GM21360 (cell line): Measurements from ENCODE around the gene ADCY3.

Experiments used
- ATAC-seq: cut with Tn5 transposase; IDR thresholded peaks from one replicate; pipeline ENCODE4 v1.9.1; 2021; ENCODE audit warnings: mild to moderate bottlenecking, moderate library complexity; ENCODE audit not compliant: unreplicated experiment

Gene ADCY3

DNA sequence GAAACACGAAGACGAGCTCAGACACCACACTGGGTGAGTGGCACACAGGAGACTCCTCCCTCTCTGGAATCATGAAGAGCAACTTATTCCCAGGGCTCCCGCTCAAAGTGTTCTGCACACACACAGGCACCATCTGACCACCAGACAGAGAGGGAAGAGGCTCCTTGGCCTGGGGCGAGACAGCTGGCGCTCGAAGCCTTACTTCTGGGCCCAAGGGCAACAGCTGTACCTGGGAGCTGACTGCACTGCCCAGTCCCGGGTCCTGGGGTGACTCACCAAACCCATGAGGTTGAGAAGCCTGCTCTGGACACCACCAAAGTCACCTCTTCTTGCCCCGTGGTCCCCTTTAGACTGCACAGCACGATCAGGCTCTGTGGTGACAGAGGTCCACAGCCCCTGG, 42.4 kb downstream of the ADCY3 start:
- ATAC-seq, result no peak

DNA sequence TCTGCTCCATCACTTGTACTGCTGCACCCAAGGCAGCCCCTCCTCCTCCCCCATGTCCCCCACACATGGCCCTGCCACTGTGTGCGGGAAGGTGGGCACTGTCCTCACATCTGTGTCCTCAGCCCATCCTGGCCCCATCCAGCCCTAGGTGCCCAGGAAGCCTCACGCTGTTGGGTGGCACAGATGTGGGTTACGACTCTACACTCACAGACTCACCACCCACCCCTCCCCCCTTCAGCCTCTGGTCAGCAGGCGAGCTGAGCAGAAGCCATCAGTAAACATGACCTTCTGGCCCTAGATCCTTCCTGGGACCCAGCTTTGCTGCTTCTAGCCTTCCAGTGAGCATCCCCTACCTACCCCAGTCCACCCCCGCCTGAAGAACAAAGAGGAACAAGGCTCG, 43.0 kb downstream of the ADCY3 start:
- ATAC-seq, result no peak

DNA sequence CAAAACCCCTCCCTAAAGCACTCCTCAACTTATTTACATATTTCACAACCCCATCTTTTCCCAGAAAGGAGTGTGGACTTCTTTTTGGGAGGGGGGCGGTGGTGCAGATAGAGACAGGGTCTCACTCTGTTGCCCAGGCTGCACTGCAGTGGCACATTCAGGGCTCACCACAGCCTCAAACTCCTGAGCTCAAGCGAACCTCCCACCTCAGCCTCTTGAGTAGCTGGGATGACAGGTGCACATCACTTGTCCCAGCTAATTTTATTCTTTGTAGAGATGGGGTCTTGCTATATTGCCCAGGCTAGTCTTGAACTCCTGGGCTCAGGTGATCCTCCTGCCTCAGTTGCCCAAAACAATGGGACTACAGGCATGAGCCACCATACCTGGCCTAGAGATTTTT, 44.1 kb downstream of the ADCY3 start:
- ATAC-seq, result no peak

DNA sequence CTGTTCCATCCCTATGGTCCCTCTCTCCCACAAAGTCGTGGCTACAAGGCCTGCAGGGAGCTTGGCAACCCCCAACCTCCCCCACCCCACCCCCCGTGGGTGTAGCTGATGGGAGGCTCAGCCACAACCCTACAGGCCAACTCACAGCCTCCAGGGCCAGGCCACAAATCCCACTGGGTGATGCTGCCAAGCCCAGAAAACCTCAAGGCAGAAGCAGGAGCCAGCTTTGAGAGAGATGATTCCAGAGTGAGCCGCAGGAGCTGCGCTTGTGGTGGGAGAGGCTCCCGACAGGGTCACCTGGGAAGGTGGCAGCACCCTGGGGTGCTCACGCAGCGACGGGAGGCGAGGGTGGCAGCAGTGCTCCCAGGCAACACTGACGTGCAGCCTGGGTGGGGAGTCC, 44.8 kb downstream of the ADCY3 start:
- ATAC-seq, result no peak

DNA sequence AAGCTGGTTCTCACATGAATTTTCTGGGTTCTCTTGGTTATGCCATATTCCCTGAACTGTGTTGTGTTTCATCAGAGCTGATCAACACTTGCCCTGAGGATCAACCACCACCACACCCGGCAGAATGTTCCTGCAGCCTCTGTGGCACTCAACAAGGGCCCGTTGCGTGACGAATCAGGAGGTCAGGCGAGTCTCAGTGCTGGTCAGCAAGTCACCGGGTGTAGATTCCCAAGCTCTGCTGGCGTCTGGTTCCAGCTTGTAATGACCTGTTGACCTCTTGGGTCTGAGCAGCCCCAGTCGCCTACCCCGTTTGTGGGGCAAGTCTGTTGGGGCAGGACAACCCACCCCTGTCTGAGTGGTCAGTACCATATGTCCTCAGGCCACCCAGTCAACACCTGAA, 46.0 kb downstream of the ADCY3 start:
- no peak for ATAC-seq

DNA sequence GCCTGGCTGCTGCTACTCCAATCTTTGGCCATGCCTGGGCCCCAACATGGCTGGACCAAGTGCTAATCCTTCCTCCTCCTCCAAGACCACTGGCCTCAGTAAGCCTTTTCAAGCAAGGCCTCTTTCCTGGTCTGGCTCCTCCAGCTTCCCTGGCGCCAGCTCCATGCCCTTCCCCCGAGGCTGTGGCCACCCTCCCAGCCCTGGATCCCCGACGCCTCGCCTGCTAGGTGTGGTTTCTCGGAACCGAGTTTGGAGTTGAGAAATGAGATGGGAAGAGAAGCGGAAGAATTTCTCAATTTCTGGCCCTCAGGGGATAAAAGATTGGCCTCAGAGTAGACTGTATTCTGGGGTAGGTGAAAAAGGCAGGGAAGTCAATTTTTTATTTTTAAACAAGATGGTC, 46.4 kb downstream of the ADCY3 start:
- ATAC-seq, result no peak

DNA sequence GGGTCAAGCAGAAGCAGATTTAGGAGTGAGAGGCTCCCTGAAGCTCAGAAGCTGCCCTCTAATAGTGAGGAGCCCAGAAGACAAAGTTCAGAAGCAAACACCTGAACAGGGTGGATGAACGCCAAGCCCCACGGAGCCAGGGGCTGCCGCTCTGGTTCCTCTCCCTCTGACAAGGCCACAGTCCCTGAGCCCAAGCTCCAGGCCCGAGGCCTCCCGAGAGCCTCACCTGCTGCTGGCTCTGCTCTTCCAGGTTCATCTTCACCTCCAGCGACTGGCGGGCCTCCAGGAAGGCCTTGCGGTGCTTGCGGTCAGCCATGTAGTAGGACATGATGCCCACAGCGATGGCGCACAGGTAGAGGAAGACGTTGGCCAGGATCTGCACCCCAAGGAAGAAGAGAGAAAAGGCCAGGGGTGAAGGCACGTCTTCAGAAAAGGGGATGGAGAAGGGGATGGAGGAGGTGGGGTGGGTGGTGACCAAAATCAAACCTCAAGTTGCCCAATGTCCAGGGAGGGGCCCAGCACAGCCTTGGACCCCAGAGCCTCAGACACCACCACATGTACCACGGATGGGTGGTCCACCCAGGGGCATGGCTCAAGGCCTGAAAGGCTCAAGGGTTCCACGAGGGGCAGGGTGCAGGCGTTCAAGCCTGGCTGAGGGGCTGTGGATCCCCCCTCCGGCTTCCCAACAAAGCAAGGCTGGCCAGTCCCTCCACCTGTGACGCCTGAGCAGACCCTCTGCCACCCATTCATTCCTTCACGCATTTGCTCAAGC, 47.5 kb downstream of the ADCY3 start:
- no peak for ATAC-seq

DNA sequence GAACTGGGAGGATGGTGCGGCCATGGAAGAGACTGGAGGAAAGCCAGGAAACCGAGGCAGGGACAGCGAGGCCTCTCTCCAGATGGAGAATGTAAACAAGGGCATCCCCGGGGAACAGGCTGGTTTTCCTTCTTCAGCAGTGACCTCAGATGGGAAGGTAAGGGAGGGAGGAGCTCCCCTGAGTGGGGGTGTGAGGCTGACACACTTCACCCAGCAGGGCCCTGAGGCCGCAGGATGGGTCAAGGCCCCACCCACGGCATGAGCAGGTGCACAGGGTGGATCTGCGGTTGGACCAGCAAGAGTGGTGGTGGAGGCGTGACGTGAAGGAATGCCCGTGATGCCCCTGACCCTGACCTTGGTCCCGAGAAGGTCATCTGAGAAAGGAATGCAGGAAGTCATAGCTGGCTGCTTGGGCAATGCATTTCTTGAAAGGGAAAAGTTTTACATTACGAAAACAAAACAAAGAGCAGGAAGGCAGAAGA, 48.1 kb downstream of the ADCY3 start:
- no peak for ATAC-seq

DNA sequence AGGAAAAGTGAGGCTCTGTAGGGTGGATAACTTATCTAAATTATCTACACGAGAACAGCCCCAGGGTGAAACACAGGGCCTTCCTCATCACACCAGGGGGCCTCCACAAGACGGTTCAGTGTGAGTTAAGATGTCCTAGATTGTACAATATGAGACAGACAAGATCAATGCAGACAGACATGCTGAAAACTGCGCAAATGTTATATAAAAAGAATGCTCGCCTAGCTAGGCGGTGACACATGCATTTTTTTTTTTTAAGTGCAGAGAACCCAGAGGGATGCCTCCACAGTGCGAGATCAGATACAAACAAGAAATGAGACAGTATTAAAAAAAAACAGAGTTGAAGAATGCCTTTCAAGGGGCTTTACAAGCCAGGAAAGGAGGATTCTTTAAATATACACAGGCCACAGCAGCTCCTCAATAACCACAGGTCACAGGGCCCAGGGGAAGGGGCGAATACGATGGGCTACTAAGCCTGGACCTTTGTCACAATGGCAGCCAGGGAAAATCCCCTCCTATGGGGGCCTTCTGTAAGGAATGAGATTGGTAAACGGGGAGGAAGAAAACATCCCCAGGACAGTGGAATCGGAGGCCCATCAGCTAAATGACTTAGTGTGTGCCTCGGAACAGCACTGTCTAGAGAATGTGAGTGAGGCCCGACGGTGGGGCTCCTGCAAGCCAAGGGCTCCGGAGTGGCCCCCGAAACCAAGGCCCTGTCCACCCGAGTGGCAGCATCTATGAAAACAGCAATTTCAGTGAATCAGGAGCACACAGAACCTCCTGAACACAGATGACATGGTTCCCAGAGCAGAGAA, 48.9 kb downstream of the ADCY3 start:
- no peak for ATAC-seq

DNA sequence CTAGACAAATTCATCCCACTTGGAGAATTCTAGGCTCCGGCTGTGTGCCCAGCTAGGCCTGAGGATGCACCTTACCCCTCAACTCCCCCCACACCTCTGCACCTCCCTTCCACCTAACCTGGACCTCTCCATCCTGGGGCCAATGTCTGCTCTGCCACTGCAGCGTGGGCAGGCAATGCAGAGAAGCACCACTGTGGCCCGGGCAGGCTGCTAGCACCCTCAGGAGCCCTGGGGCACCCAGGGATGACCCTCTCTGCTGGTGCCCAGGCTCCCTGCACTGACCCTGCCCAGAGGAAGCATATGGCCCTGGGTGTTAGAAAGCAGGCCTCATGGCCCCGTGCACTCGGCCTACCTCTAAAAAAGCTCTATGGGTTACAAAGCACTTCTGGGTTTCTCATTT, 49.6 kb downstream of the ADCY3 start:
- no peak for ATAC-seq

DNA sequence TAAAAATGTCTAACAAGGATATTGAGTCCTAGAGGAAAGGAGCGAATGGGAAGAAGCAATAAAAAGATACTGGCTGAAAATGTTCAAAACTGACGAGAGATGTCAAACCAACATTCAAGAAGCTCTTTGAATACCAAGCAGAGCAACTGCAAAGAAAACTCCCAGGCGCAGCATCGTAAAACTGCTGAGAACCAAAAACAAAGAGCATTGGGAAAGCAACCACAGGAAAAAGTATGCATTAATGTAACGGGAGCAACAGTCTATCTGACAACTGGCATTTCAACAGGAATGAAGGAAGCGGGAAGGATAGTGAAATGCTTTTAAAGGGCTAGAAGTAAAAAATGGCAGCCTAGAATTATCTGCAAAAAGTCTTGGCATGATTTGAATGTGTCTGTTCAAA, 53.1 kb downstream of the ADCY3 start:
- no peak for ATAC-seq

DNA sequence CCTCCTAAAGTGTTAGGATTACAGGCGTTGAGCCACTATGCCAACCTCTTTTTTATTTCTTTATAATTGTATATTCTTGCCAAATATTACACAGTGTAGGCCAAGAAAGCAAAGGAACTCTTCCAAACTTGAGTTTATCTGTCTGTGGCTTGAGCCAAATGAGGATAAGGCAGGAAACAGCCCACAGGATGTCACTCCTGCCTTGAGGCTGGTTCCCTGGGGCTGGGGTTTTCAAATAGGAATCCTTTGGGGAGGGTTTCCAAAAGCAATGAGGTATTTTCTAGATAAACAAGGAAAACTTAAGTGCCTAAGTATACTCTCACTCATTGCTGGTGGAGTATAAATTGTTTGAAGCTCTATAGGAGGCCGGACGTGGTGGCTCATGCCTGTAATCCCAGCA, 56.4 kb downstream of the ADCY3 start:
- no peak for ATAC-seq

DNA sequence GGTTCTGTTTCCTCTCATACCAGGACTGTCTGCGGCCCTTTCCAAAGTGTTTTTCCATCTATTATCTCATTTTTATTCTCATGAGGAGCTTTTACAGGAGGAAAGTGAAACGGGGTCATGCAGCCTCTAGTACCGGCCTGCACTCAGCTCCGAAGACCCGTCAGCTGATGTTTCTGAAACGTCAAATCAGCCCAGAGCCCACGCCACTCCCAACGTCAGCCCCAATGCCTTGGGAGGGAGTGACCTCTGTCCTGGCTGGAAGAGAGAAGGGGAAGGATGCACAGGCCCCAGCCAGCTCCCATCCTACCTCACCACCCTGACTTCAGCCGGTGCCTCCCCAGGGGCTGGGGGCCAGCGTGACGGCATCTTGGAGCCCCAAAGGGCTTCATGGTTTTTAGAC, 58.5 kb downstream of the ADCY3 start:
- ATAC-seq, result no peak

DNA sequence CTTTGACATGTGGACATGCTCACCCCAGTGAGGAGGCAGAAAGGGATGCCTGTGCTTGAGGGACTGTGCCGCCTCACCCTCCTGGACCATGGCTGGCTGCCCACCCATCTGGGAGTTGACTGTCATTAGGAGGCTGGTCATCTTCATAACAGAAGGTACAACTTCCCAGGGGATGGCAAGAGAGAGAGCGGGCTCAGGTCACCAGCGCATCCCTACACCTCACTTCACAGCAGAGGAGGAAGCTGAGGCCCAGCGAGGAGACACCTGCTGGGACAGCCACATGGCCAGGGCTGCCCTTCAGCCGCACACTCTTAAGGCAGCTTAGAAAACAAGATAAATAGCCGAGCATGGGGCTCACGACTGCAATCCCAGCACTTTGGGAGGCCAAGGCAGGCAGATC, 59.4 kb downstream of the ADCY3 start:
- ATAC-seq, result no peak

DNA sequence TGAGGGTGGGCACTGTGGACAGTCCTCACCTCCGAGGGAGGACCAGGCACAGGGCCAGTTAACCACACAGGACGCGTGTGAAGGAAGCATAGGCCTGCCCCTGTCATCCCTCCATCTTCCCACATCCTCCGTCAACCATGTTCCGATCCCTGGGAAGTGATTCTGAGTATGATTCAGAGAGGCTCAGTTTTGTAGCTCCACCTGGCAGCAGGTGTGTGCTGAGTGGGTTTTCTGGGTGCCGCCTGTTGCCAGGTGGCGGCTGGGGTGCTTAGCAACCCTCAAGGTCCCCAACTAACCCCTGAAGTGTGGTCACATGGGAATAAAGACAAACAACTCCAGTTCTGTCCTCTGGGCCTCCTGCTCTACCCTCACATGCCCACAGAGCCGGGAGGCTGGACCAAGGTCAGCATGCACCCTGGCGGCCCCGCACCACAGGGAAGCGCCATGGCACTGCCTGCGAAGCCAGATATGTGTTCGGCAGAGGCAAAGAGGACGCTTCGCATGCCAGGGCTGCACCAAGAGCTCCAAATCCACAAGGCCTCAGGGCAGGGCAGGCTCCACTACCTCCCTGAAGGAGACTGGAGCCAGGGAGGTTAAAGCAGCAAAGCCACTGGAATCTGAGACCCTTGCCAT, 60.0 kb downstream of the ADCY3 start:
- ATAC-seq, result no peak

DNA sequence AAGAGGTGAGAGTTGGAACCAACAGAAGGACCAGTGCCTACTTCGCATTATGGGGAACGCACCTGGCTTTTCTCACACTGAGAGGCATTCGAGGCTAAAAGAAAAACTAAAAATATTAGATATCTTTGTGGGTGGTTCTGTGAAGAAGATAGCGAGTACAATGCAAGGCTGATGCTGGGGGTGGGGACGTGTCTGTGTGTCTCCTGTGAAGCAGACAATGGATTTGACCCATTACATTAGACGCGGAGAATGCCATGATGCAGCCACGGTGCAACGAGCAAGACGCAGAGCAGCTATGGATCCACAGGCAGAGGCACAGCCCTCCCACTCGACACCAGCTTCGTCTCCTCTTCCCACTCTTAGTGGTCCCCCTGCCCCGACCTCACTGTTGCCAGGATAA, 61.0 kb downstream of the ADCY3 start:
- no peak for ATAC-seq

DNA sequence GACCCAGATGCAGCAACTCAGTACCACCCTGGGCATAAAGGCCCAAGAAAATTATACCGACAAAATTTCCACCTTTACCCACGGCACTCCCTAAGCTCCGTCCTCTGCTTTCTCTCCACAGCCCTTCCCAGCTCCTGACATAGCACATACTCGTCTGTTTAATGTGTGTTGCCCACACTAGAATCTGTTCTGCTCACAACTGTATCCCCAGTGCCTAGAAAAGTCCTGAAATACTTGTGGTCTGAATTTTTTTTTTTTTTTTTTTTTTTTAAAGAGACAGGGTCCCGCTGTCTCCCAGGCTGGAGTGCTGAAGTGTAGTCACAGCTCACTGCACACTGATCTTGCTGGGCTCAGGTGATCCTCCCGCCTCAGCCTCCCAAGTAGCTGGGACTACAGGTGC, 62.3 kb downstream of the ADCY3 start:
- no peak for ATAC-seq

DNA sequence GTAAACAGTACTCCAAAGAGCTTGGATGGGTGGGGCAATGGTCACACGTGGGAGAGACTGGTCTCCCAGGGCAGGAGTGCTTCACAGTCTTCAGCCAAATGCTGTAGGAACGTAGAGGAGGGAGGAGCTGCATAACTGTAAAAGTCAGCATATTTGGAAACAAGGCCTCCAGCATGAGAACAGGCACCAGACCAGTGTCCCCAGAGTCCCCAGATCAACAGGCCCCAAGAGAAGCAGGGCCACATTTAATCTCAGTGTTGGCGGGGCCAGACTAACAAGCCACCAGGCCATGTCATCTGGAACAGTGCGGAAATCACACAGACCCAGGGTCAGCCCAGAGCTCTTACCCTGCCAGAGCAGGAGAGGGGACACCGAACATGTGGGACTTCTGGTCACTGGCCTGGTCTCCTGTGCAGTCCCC, 63.2 kb downstream of the ADCY3 start:
- no peak for ATAC-seq

DNA sequence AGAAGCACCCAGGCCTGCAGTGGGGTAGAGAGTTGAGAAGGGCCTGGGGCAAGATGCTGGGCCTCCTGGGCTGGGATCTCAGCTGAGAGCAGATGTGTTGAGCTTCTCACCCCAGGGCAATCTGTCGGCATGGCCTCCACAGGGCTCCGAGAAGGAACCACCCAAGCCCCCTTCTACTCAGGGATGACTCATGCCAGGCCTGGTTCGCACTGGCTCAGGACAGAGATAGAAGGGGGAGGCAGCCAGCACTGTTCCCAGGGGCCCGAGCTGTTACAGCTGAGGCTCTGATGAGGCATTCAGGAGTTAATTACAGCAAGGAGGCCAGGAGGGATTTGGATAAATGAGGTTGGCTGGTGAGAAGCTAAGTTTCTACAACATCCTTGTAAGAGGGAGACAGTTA, 64.3 kb downstream of the ADCY3 start:
- ATAC-seq, result no peak

DNA sequence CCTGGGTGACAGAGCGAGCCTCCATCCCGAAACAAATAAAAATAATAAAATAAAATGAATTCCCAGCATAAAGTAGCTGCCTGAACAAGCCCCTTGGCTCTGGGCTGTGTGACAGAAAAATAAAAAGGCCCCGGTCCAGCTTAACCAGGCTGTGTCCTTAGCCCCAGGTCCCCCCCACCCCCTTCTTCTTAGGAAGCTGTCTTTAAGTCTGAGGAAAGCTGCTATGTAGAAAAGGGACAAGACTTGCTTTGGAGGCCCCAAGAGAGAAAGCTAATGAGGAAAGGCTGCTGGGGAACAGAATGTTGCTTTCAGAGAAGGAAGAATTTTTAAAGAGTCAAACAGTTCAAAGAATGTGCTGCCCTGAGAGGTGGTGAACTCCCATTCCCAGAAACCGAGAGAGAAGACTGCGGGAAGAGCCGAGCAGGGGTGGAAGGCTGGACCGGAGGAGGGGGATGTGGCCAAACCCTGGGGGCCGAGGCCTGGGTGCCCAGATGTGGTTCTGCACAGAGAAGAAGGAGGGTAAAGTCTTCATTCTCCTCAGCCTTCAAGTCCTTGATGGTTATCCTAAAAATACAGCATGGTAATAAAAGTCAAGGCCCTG, 64.9 kb downstream of the ADCY3 start:
- no peak for ATAC-seq

DNA sequence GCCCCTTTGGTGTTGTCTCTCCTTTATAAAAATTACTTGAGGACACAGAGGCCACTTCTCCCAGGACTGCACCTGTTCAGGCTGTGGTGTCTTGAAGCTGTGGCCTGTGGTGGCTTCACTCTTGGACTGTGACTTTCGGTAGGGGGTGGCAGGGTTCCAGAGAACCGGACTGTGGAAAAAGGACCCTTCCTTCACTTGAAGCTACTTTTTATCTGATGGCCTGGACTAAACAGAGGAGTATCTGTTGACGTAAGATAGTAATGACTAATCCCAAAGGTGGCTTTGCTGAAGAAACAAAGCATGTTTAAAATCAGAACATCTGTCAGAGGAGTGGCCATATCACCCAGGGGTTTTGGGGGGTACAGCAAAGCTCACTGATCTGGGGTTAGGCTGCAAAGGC, 66.0 kb downstream of the ADCY3 start:
- ATAC-seq, result no peak
